Measurements from ENCODE around the gene HSPH1. TPM values are rescaled to one million over a fixed set of nuclear protein-coding genes. Genes with fewer than 3 reads are reported as not detected.
"Not testable (repeated sequence)": the region's sequence is repeated elsewhere in the genome, so short reads cannot be mapped to it uniquely, and the experiment has no call there.

Gene HSPH1
- total RNA-seq, 1 donor from 2014 or later = 74.7 TPM

GRCh38 chr13:31107109-31107508, 54.6 kb downstream of the HSPH1 start:
- ATAC-seq (no peak), DNase-seq (ENCODE audit: missing footprints) (no peak)
- intact Hi-C loops (cut with DNase I) = no loop called here

- intact Hi-C loops (cut with DNase I) = no loop called here
- ATAC-seq (no peak), DNase-seq (ENCODE audit: missing footprints) (no peak)
These were observed 55.8 kb downstream of the HSPH1 start for GRCh38 chr13:31105856-31106255.

GRCh38 chr13:31105020-31105795, 56.5 kb downstream of the HSPH1 start:
- no peak for DNase-seq (ENCODE audit: missing footprints)
- no peak for ATAC-seq
- intact Hi-C loops (cut with DNase I) = no loop called here

- intact Hi-C loops (cut with DNase I) = no loop called here
- DNase-seq (ENCODE audit: missing footprints) = no peak
- no peak for ATAC-seq
These were observed 58.8 kb downstream of the HSPH1 start for GRCh38 chr13:31102905-31103304.

- ATAC-seq (peak; percentile 85), DNase-seq (ENCODE audit: missing footprints) (no peak)
- intact Hi-C loops (cut with DNase I) = no loop called here
These were observed 60.1 kb downstream of the HSPH1 start for GRCh38 chr13:31101472-31102170.

GRCh38 chr13:31100721-31101120, 61.0 kb downstream of the HSPH1 start:
- ATAC-seq = no peak
- DNase-seq (ENCODE audit: missing footprints) = no peak
- intact Hi-C loops (cut with DNase I) = no loop called here

GRCh38 chr13:31097911-31098434, 63.7 kb downstream of the HSPH1 start:
- DNase-seq (ENCODE audit: missing footprints); intact Hi-C loops (cut with DNase I); ATAC-seq: not testable (repeated sequence)

GRCh38 chr13:31096654-31097302, 64.9 kb downstream of the HSPH1 start:
- ATAC-seq (no peak), DNase-seq (ENCODE audit: missing footprints) (no peak)
- intact Hi-C loops (cut with DNase I) = no loop called here

GRCh38 chr13:31094331-31095015, 67.2 kb downstream of the HSPH1 start:
- ATAC-seq (no peak), DNase-seq (ENCODE audit: missing footprints) (no peak)
- intact Hi-C loops (cut with DNase I) = no loop called here

GRCh38 chr13:31093145-31093885, 68.4 kb downstream of the HSPH1 start:
- intact Hi-C loops (cut with DNase I) = no loop called here
- DNase-seq (ENCODE audit: missing footprints) (no peak), ATAC-seq (no peak)

- DNase-seq (ENCODE audit: missing footprints) = no peak
- intact Hi-C loops (cut with DNase I) = no loop called here
- no peak for ATAC-seq
These were observed 69.1 kb downstream of the HSPH1 start for GRCh38 chr13:31092646-31093045.

GRCh38 chr13:31090961-31091624, 70.6 kb downstream of the HSPH1 start:
- ATAC-seq = no peak

GRCh38 chr13:31090096-31090495, 71.6 kb downstream of the HSPH1 start:
- intact Hi-C loops (cut with DNase I) = no loop called here
- no peak for DNase-seq (ENCODE audit: missing footprints)
- no peak for ATAC-seq

More at GRCh38 chr13:31090961-31091624, 70.6 kb downstream of the HSPH1 start:
- intact Hi-C loops (cut with DNase I) = no loop called here
- DNase-seq (ENCODE audit: missing footprints) = no peak

- ATAC-seq (no peak), DNase-seq (ENCODE audit: missing footprints) (no peak)
- intact Hi-C loops (cut with DNase I) = no loop called here
These were observed 72.1 kb downstream of the HSPH1 start for GRCh38 chr13:31089649-31090048.

GRCh38 chr13:31088826-31089420, 72.8 kb downstream of the HSPH1 start:
- intact Hi-C loops (cut with DNase I) = no loop called here
- no peak for DNase-seq (ENCODE audit: missing footprints)
- no peak for ATAC-seq
